ENCODE results near the gene B4GAT1.

DNA sequence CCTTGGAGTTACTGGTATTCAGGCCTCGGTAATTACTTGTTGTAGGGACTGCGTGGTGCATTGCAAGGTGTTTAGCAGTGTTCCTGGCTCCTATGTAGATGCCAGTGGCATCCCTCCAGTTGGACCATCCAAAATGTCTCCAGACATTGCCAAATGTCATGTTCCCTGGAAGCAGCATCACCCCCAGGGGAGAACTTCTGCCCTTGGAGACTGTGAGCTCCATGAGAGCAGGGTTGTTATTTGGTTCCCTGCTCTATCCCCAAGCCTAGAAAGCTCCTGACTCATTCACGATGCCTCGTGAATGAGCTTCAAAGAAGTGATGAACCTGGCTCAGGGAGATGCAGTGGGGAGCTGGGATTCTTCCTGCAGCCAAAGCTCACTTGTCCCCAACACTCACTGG is 25.8 kb downstream of the B4GAT1 start:
- TF ChIP-seq POLR2A (IDR thresholded peaks at IDR 0.05; ENCODE audit: low read depth) (no peak), EP300 (IDR thresholded peaks at IDR 0.05) (no peak)
- TF ChIP-seq, protein P1, sequence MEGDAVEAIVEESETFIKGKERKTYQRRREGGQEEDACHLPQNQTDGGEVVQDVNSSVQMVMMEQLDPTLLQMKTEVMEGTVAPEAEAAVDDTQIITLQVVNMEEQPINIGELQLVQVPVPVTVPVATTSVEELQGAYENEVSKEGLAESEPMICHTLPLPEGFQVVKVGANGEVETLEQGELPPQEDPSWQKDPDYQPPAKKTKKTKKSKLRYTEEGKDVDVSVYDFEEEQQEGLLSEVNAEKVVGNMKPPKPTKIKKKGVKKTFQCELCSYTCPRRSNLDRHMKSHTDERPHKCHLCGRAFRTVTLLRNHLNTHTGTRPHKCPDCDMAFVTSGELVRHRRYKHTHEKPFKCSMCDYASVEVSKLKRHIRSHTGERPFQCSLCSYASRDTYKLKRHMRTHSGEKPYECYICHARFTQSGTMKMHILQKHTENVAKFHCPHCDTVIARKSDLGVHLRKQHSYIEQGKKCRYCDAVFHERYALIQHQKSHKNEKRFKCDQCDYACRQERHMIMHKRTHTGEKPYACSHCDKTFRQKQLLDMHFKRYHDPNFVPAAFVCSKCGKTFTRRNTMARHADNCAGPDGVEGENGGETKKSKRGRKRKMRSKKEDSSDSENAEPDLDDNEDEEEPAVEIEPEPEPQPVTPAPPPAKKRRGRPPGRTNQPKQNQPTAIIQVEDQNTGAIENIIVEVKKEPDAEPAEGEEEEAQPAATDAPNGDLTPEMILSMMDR (IDR thresholded peaks at IDR 0.05) = no peak

All from esophagus muscularis mucosa (tissue), 4 donors.